Measurements from ENCODE around the gene SLC26A1.

The SLC26A1 gene

GRCh38 chr4:951594-952468 is 41.4 kb downstream of the SLC26A1 start:
- Histone ChIP-seq H3K4me1 (ENCODE audit: insufficient read depth, insufficient read length) (peaks cover 26% of the 10 kb centered on the region), H3K36me3 (ENCODE audit: insufficient read depth, insufficient read length, low read length) (peaks cover 10% of the 10 kb centered on the region), H3K9ac (ENCODE audit: insufficient read length, low read depth) (peak overlapping the region; percentile 24), H3K9me3 (ENCODE audit: insufficient read depth, low read length) (no peaks in the 10 kb centered on the region), H3K27me3 (ENCODE audit: insufficient read depth, insufficient read length) (no peaks in the 10 kb centered on the region), H3K4me3 (ENCODE audit: insufficient read length, low read depth) (no peak overlapping the region)
- no peak for DNase-seq (ENCODE audit: low read depth, low spot score)
- no peak for TF ChIP-seq ZNF274 (IDR thresholded peaks at IDR 0.05; ENCODE audit: low read depth, low read length)
- no peak for TF ChIP-seq SUZ12 (IDR thresholded peaks at IDR 0.05; ENCODE audit: extremely low read depth, insufficient read depth, insufficient read length)
- no peak for TF ChIP-seq YY1 (IDR thresholded peaks at IDR 0.05; ENCODE audit: insufficient read depth, insufficient read length)

- no peaks in the 10 kb centered on the region for H3K9me3 ChIP-seq (ENCODE audit: insufficient read depth, low read length)
- peaks cover 28% of the 10 kb centered on the region for H3K4me1 ChIP-seq (ENCODE audit: insufficient read depth, insufficient read length)
- no peaks in the 10 kb centered on the region for H3K27me3 ChIP-seq (ENCODE audit: insufficient read depth, insufficient read length)
- TF ChIP-seq SUZ12 (IDR thresholded peaks at IDR 0.05; ENCODE audit: extremely low read depth, insufficient read depth, insufficient read length) (no peak), YY1 (IDR thresholded peaks at IDR 0.05; ENCODE audit: insufficient read depth, insufficient read length) (no peak), ZNF274 (IDR thresholded peaks at IDR 0.05; ENCODE audit: low read depth, low read length) (no peak)
- DNase-seq (ENCODE audit: low read depth, low spot score): no peak
- peak overlapping the region; percentile 24 for H3K9ac ChIP-seq (ENCODE audit: insufficient read length, low read depth)
- peaks cover 10% of the 10 kb centered on the region for H3K36me3 ChIP-seq (ENCODE audit: insufficient read depth, insufficient read length, low read length)
- H3K4me3 ChIP-seq (ENCODE audit: insufficient read length, low read depth): no peak overlapping the region
These were observed 42.0 kb downstream of the SLC26A1 start for GRCh38 chr4:951186-951585.

GRCh38 chr4:950136-951020 is 42.8 kb downstream of the SLC26A1 start:
- peaks cover 8% of the 10 kb centered on the region for H3K36me3 ChIP-seq (ENCODE audit: insufficient read depth, insufficient read length, low read length)
- DNase-seq (ENCODE audit: low read depth, low spot score): no peak
- H3K27me3 ChIP-seq (ENCODE audit: insufficient read depth, insufficient read length): no peaks in the 10 kb centered on the region
- no peak overlapping the region for H3K9ac ChIP-seq (ENCODE audit: insufficient read length, low read depth)
- no peak overlapping the region for H3K4me3 ChIP-seq (ENCODE audit: insufficient read length, low read depth)
- H3K4me1 ChIP-seq (ENCODE audit: insufficient read depth, insufficient read length): peaks cover 29% of the 10 kb centered on the region
- no peaks in the 10 kb centered on the region for H3K9me3 ChIP-seq (ENCODE audit: insufficient read depth, low read length)
- TF ChIP-seq SUZ12 (IDR thresholded peaks at IDR 0.05; ENCODE audit: extremely low read depth, insufficient read depth, insufficient read length) (no peak), YY1 (IDR thresholded peaks at IDR 0.05; ENCODE audit: insufficient read depth, insufficient read length) (no peak), ZNF274 (IDR thresholded peaks at IDR 0.05; ENCODE audit: low read depth, low read length) (no peak)

- peaks cover 5% of the 10 kb centered on the region for H3K36me3 ChIP-seq (ENCODE audit: insufficient read depth, insufficient read length, low read length)
- H3K9ac ChIP-seq (ENCODE audit: insufficient read length, low read depth): no peak overlapping the region
- TF ChIP-seq YY1 (IDR thresholded peaks at IDR 0.05; ENCODE audit: insufficient read depth, insufficient read length): no peak
- no peak for TF ChIP-seq SUZ12 (IDR thresholded peaks at IDR 0.05; ENCODE audit: extremely low read depth, insufficient read depth, insufficient read length)
- TF ChIP-seq ZNF274 (IDR thresholded peaks at IDR 0.05; ENCODE audit: low read depth, low read length): no peak
- no peak overlapping the region for H3K4me3 ChIP-seq (ENCODE audit: insufficient read length, low read depth)
- H3K9me3 ChIP-seq (ENCODE audit: insufficient read depth, low read length): no peaks in the 10 kb centered on the region
- DNase-seq (ENCODE audit: low read depth, low spot score): no peak
- H3K4me1 ChIP-seq (ENCODE audit: insufficient read depth, insufficient read length): peaks cover 32% of the 10 kb centered on the region
- no peaks in the 10 kb centered on the region for H3K27me3 ChIP-seq (ENCODE audit: insufficient read depth, insufficient read length)
These were observed 43.5 kb downstream of the SLC26A1 start for GRCh38 chr4:949656-950055.

- Histone ChIP-seq H3K9me3 (ENCODE audit: insufficient read depth, low read length) (no peaks in the 10 kb centered on the region), H3K4me1 (ENCODE audit: insufficient read depth, insufficient read length) (peaks cover 32% of the 10 kb centered on the region), H3K4me3 (ENCODE audit: insufficient read length, low read depth) (no peak overlapping the region), H3K36me3 (ENCODE audit: insufficient read depth, insufficient read length, low read length) (peaks cover 5% of the 10 kb centered on the region), H3K27me3 (ENCODE audit: insufficient read depth, insufficient read length) (no peaks in the 10 kb centered on the region), H3K9ac (ENCODE audit: insufficient read length, low read depth) (no peak overlapping the region)
- DNase-seq (ENCODE audit: low read depth, low spot score): no peak
- no peak for TF ChIP-seq YY1 (IDR thresholded peaks at IDR 0.05; ENCODE audit: insufficient read depth, insufficient read length)
- no peak for TF ChIP-seq SUZ12 (IDR thresholded peaks at IDR 0.05; ENCODE audit: extremely low read depth, insufficient read depth, insufficient read length)
- no peak for TF ChIP-seq ZNF274 (IDR thresholded peaks at IDR 0.05; ENCODE audit: low read depth, low read length)
These were observed 44.3 kb downstream of the SLC26A1 start for GRCh38 chr4:948936-949300.

GRCh38 chr4:948101-948935 is 44.9 kb downstream of the SLC26A1 start:
- Histone ChIP-seq H3K27me3 (ENCODE audit: insufficient read depth, insufficient read length) (no peaks in the 10 kb centered on the region), H3K4me3 (ENCODE audit: insufficient read length, low read depth) (no peak overlapping the region), H3K9ac (ENCODE audit: insufficient read length, low read depth) (peak overlapping the region; percentile 58), H3K9me3 (ENCODE audit: insufficient read depth, low read length) (no peaks in the 10 kb centered on the region), H3K36me3 (ENCODE audit: insufficient read depth, insufficient read length, low read length) (peaks cover 4% of the 10 kb centered on the region), H3K4me1 (ENCODE audit: insufficient read depth, insufficient read length) (peaks cover 32% of the 10 kb centered on the region)
- no peak for DNase-seq (ENCODE audit: low read depth, low spot score)
- no peak for TF ChIP-seq YY1 (IDR thresholded peaks at IDR 0.05; ENCODE audit: insufficient read depth, insufficient read length)

All from NT2/D1 (cell line).